Measurements from ENCODE around the gene SYCE3.
"Not testable (repeated sequence)": the region's sequence is repeated elsewhere in the genome, so short reads cannot be mapped to it uniquely, and the experiment has no call there.

The SYCE3 gene

GRCh38 chr22:50522806-50523438, 39.8 kb downstream of the SYCE3 start:
- no peak for DNase-seq (ENCODE audit: low spot score)

- no peak for DNase-seq (ENCODE audit: low spot score)
These were observed 40.4 kb downstream of the SYCE3 start for GRCh38 chr22:50522208-50522805.

GRCh38 chr22:50521710-50522109, 41.0 kb downstream of the SYCE3 start:
- no peak for DNase-seq (ENCODE audit: low spot score)

GRCh38 chr22:50520826-50521453, 41.8 kb downstream of the SYCE3 start:
- no peak for DNase-seq (ENCODE audit: low spot score)

GRCh38 chr22:50520184-50520583, 42.5 kb downstream of the SYCE3 start:
- not testable (repeated sequence) for DNase-seq (ENCODE audit: low spot score)

- no peak for DNase-seq (ENCODE audit: low spot score)
These were observed 43.6 kb downstream of the SYCE3 start for GRCh38 chr22:50519151-50519550.

GRCh38 chr22:50518606-50519005, 44.1 kb downstream of the SYCE3 start:
- DNase-seq (ENCODE audit: low spot score), result no peak

- DNase-seq (ENCODE audit: low spot score), result no peak
These were observed 45.0 kb downstream of the SYCE3 start for GRCh38 chr22:50517495-50518260.

GRCh38 chr22:50516891-50517290, 45.8 kb downstream of the SYCE3 start:
- no peak for DNase-seq (ENCODE audit: low spot score)

GRCh38 chr22:50516068-50516467, 46.7 kb downstream of the SYCE3 start:
- DNase-seq (ENCODE audit: low spot score), result no peak

GRCh38 chr22:50513175-50513574, 49.5 kb downstream of the SYCE3 start:
- DNase-seq (ENCODE audit: low spot score), result no peak

GRCh38 chr22:50508897-50509296, 53.8 kb downstream of the SYCE3 start:
- DNase-seq (ENCODE audit: low spot score), result no peak

GRCh38 chr22:50507991-50508884, 54.5 kb downstream of the SYCE3 start, which contains the start of gene NCAPH2:
TSS of gene NCAPH2 (plus strand) at chr22:50508224. CDS start at chr22:50508338, 114 bp downstream.
- DNase-seq (ENCODE audit: low spot score), result peak; percentile 96

GRCh38 chr22:50507421-50507990, 55.2 kb downstream of the SYCE3 start, which contains the start of gene LMF2:
TSS of gene LMF2 (minus strand) at chr22:50507702. CDS start at chr22:50507675, 27 bp downstream.
- DNase-seq (ENCODE audit: low spot score), result peak; percentile 73

GRCh38 chr22:50506611-50507420, 55.9 kb downstream of the SYCE3 start:
- no peak for DNase-seq (ENCODE audit: low spot score)

- DNase-seq (ENCODE audit: low spot score), result no peak
These were observed 56.7 kb downstream of the SYCE3 start for GRCh38 chr22:50505776-50506610.

GRCh38 chr22:50505276-50505775, 57.4 kb downstream of the SYCE3 start:
- DNase-seq (ENCODE audit: low spot score), result no peak

GRCh38 chr22:50504369-50505211, 58.1 kb downstream of the SYCE3 start:
- no peak for DNase-seq (ENCODE audit: low spot score)

All from SK-N-DZ (cell line).